ENCODE measurements around the gene KANSL1. TPM values are rescaled to one million over a fixed set of nuclear protein-coding genes. Genes with fewer than 3 reads are reported as not detected.

Gene KANSL1
- total RNA-seq, 1 experiment from 2014 or later, result 72.7 TPM

GRCh38 chr17:46125831-46126230 lies 67.4 kb downstream of the KANSL1 start:
- Mint-ChIP-seq H3K9me3 (no peaks in the 10 kb centered on the region), H3K27ac (no peak overlapping the region), H3K27me3 (ENCODE audit: low read depth) (no peaks in the 10 kb centered on the region), H3K4me3 (no peak overlapping the region), H3K4me1 (peaks cover 79% of the 10 kb centered on the region), H3K36me3 (no peaks in the 10 kb centered on the region)
- TF ChIP-seq CREB1 (CRISPR knock-in tag; IDR thresholded peaks at IDR 0.05), result no peak
- TF ChIP-seq FOXP1 (CRISPR knock-in tag; IDR thresholded peaks at IDR 0.05; ENCODE audit: borderline replicate concordance), result no peak
- TF ChIP-seq ZNF219 (CRISPR knock-in tag; IDR thresholded peaks at IDR 0.05; ENCODE audit: borderline replicate concordance), result no peak
- TF ChIP-seq ATF1 (CRISPR knock-in tag; IDR thresholded peaks at IDR 0.05), result no peak
- TF ChIP-seq PREB (CRISPR knock-in tag; IDR thresholded peaks at IDR 0.05; ENCODE audit: borderline replicate concordance), result no peak
- no peak for TF ChIP-seq CREM (CRISPR knock-in tag; IDR thresholded peaks at IDR 0.05)
- no peak for TF ChIP-seq ZBTB43 (CRISPR knock-in tag; IDR thresholded peaks at IDR 0.05)
- no peak for TF ChIP-seq HMGXB4 (CRISPR knock-in tag; IDR thresholded peaks at IDR 0.05)
- TF ChIP-seq EMX1 (CRISPR knock-in tag; IDR thresholded peaks at IDR 0.05), result no peak
- TF ChIP-seq ZNF317 (CRISPR knock-in tag; IDR thresholded peaks at IDR 0.05; ENCODE audit: borderline replicate concordance, low read depth), result no peak
- no peak for TF ChIP-seq PRDM15 (CRISPR knock-in tag; IDR thresholded peaks at IDR 0.05)
- ChIA-PET POLR2A (no interaction called here), CTCF (interaction anchor here (2.0 kb wide), 1 partner anchor 81 kb away, joined by 6 read pairs; no protein-coding TSS in a partner anchor)
- ATAC-seq (no peak), DNase-seq (ENCODE audit: low spot score) (no peak)

GRCh38 chr17:46124695-46125592 lies 68.3 kb downstream of the KANSL1 start:
- Mint-ChIP-seq H3K27me3 (ENCODE audit: low read depth) (no peaks in the 10 kb centered on the region), H3K4me3 (no peak overlapping the region), H3K4me1 (peaks cover 73% of the 10 kb centered on the region), H3K9me3 (no peaks in the 10 kb centered on the region), H3K36me3 (no peaks in the 10 kb centered on the region), H3K27ac (no peak overlapping the region)
- ChIA-PET CTCF (no interaction called here), POLR2A (no interaction called here)
- ATAC-seq (no peak), DNase-seq (ENCODE audit: low spot score) (no peak)
- no peak for TF ChIP-seq MYBL2 (CRISPR knock-in tag; IDR thresholded peaks at IDR 0.05)
- TF ChIP-seq TEAD4 (CRISPR knock-in tag; IDR thresholded peaks at IDR 0.05), result no peak
- TF ChIP-seq AFF4 (CRISPR knock-in tag; IDR thresholded peaks at IDR 0.05; ENCODE audit: borderline replicate concordance), result no peak
- TF ChIP-seq ESRRA (CRISPR knock-in tag; IDR thresholded peaks at IDR 0.05; ENCODE audit: borderline replicate concordance), result no peak
- no peak for TF ChIP-seq STAT6 (CRISPR knock-in tag; conservative IDR thresholded peaks at IDR 0.05; ENCODE audit: low read depth)
- no peak for TF ChIP-seq ZSCAN18 (CRISPR knock-in tag; IDR thresholded peaks at IDR 0.05)

All from WTC11 (cell line).